Spinal cord (tissue), 10 donors: Measurements from ENCODE around the gene HCAR3. TPM values are rescaled to one million over a fixed set of nuclear protein-coding genes. Genes with fewer than 3 reads are reported as not detected.
A peak's percentile ranks its signal among the peaks of the same experiment; 100 is the strongest.
"Not testable (repeated sequence)": the region's sequence is repeated elsewhere in the genome, so short reads cannot be mapped to it uniquely, and the experiment has no call there.

Experiments
- DNase-seq, 6 donors: peaks; one replicate each; pipeline versions ENCODE4 v3.0.0 to v3.0.0-alpha.2; 2013 to 2015; ENCODE audit warnings: low spot score in 6 of 6, low read depth in 4 of 6
- H3K27ac ChIP-seq: one replicate; pipeline ENCODE4 v1.5.1; 2013; ENCODE audit warnings: low read depth, low read length, control low read depth
- H3K27me3 ChIP-seq: one replicate; pipeline ENCODE4 v1.6.1; 2013; ENCODE audit warnings: low read length; ENCODE audit not compliant: control insufficient read depth, insufficient read depth
- H3K36me3 ChIP-seq: one replicate; pipeline ENCODE4 v1.6.1; 2013; ENCODE audit warnings: low read length; ENCODE audit not compliant: control insufficient read depth, insufficient read depth
- H3K4me1 ChIP-seq: one replicate; pipeline ENCODE4 v1.6.1; 2013; ENCODE audit warnings: low read length; ENCODE audit not compliant: control insufficient read depth, insufficient read depth
- H3K4me3 ChIP-seq: one replicate; pipeline ENCODE4 v1.5.1; 2013; ENCODE audit warnings: low read depth, low read length, control low read depth
- H3K9me3 ChIP-seq: one replicate; pipeline ENCODE4 v1.6.1; 2013; ENCODE audit warnings: low read length; ENCODE audit not compliant: control insufficient read depth, insufficient read depth
- WGBS: methylation state at CpG from one replicate; pipeline ENCODE4 v1.1.5; 2013; ENCODE audit warnings: missing lambda C conversion rate; ENCODE audit not compliant: insufficient coverage; 5-methylcytosine and 5-hydroxymethylcytosine counted together
- polyA plus RNA-seq, 2 donors: library from polyadenylated mRNA; unstranded; fragments of 120-200 nt; gene quantifications; one replicate each; pipeline ENCODE4 v1.2.1, GENCODE V29; 2013; ENCODE audit not compliant: insufficient read length in 2 of 2
- total RNA-seq, 2 donors: library from RNA; depleted of rRNA in 1 of 2; stranded (reverse); fragments of 120-200 nt in 1 of 2; fragments of >200 nt in 1 of 2; gene quantifications; one replicate each; pipeline versions ENCODE4 v1.2.3 to v1.2.4, GENCODE V29; 2013 to 2014
- donor health status: healthy.

HCAR3 gene
- total and polyA plus RNA-seq, 4 donors: 0.44 to 1.3 TPM; not detected in 2

- DNase-seq: no peak
- Histone ChIP-seq H3K4me1 (peaks cover 4% of the 10 kb centered on the region), H3K9me3 (no peaks in the 10 kb centered on the region), H3K4me3 (no peak overlapping the region), H3K36me3 (no peaks in the 10 kb centered on the region), H3K27me3 (no peaks in the 10 kb centered on the region), H3K27ac (no peak overlapping the region)
- WGBS: 87% methylated on average over 6 of the region's 12 CpGs
These were observed 8.1 kb upstream of the HCAR3 start for GRCh38 chr12:122724641-122725243.

DNA sequence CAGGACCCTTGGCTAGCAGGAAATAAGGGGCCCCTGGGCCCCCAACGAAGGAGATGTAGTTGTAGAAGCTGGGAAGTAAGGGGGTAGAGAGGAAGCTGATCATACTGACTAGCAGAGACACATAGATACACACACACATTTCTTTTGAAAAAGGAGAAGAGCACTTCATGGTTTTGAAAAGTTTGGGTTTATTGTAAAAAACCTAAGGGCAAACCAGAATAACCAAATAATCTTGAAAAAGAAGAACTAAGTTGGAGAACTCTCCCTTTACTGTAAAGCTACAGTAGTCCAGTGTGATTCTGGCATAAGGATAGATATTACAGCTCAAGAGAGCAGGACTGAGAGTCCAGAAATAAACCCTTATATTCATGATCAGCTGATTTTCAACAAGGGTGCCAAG, 5.8 kb upstream of the HCAR3 start:
- H3K36me3 ChIP-seq: no peaks in the 10 kb centered on the region
- H3K4me3 ChIP-seq: no peak overlapping the region
- H3K27me3 ChIP-seq: no peaks in the 10 kb centered on the region
- no peak for DNase-seq
- no CpG with 5 or more reads among the region's 1 CpG for WGBS
- no peaks in the 10 kb centered on the region for H3K4me1 ChIP-seq
- H3K9me3 ChIP-seq: no peaks in the 10 kb centered on the region
- H3K27ac ChIP-seq: no peak overlapping the region

GRCh38 chr12:122721057-122721545, 4.5 kb upstream of the HCAR3 start:
- no peaks in the 10 kb centered on the region for H3K9me3 ChIP-seq
- DNase-seq: no peak
- no peaks in the 10 kb centered on the region for H3K27me3 ChIP-seq
- H3K27ac ChIP-seq: peak overlapping the region; percentile 73
- no peak overlapping the region for H3K4me3 ChIP-seq
- H3K36me3 ChIP-seq: no peaks in the 10 kb centered on the region
- 95% methylated on average over 4 of the region's 11 CpGs for WGBS
- no peaks in the 10 kb centered on the region for H3K4me1 ChIP-seq

- H3K9me3 ChIP-seq, DNase-seq: not testable (repeated sequence)
- WGBS: 76% methylated on average over 6 of the region's 6 CpGs
These were observed 1.4 kb downstream of the HCAR3 start for GRCh38 chr12:122715211-122715610.

GRCh38 chr12:122713491-122714188, 3.0 kb downstream of the HCAR3 start:
- DNase-seq, H3K4me3 ChIP-seq, H3K4me1 ChIP-seq, H3K36me3 ChIP-seq, H3K27ac ChIP-seq, H3K27me3 ChIP-seq, H3K9me3 ChIP-seq: not testable (repeated sequence)
- WGBS: no CpG with 5 or more reads among the region's 10 CpGs

More at GRCh38 chr12:122715211-122715610, 1.4 kb downstream of the HCAR3 start:
- not testable (repeated sequence) for H3K4me1 ChIP-seq, H3K27me3 ChIP-seq, H3K36me3 ChIP-seq, H3K4me3 ChIP-seq, H3K27ac ChIP-seq

DNA sequence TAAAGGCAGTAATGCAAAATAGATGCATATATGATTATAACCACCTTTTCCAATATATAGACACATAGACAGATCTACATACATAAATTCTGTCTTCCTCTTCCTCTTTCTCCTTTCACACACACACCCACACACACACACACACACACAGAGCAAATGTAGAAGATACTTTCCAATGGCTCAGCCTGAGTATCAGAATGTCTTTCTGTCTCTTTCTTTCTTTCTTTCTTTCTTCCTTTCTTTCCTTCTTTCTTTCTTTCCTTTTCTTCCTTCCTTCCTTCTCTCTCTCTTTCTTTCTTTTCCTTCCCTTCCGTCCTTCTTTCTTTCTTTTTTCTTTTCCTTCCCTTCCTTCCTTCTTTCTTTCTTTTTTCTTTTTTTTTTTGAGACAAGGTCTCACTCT, 5.3 kb downstream of the HCAR3 start:
- not testable (repeated sequence) for H3K9me3 ChIP-seq, H3K27me3 ChIP-seq, H3K4me1 ChIP-seq, DNase-seq, H3K36me3 ChIP-seq, H3K4me3 ChIP-seq, H3K27ac ChIP-seq
- 75% methylated on average over 1 of the region's 1 CpG for WGBS

GRCh38 chr12:122710341-122710740, 6.3 kb downstream of the HCAR3 start:
- not testable (repeated sequence) for H3K36me3 ChIP-seq, DNase-seq, H3K27ac ChIP-seq, H3K4me3 ChIP-seq, H3K9me3 ChIP-seq, H3K4me1 ChIP-seq, H3K27me3 ChIP-seq
- 100% methylated on average over 2 of the region's 2 CpGs for WGBS

- no CpG with 5 or more reads among the region's 3 CpGs for WGBS
These were observed 7.3 kb downstream of the HCAR3 start for GRCh38 chr12:122709287-122709686.

DNA sequence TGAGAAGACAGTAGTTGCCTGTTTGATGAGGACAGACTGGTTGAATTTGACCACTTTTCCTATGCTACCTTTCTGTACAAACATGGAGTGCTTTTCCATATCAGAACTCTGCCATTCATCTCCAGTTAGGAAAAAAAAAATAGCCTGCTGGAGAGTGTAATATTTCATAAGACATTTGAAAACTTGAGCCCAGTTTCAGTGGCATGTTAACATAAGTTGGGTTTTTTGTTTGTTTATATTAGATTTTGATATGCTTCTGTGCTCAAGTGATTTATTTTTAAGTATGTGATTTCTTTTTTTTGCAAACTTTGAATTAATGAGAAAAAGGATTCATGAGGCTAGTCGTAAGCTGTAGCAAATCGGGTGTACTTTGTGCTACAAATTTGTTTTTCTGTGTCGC, 12.8 kb downstream of the HCAR3 start:
- no CpG with 5 or more reads among the region's 3 CpGs for WGBS
- not testable (repeated sequence) for H3K27me3 ChIP-seq, H3K27ac ChIP-seq, DNase-seq, H3K4me1 ChIP-seq, H3K9me3 ChIP-seq, H3K36me3 ChIP-seq, H3K4me3 ChIP-seq

More at GRCh38 chr12:122709287-122709686, 7.3 kb downstream of the HCAR3 start:
- H3K36me3 ChIP-seq, H3K27me3 ChIP-seq, H3K4me3 ChIP-seq, DNase-seq, H3K4me1 ChIP-seq, H3K27ac ChIP-seq, H3K9me3 ChIP-seq: not testable (repeated sequence)
